CD4-positive, alpha-beta T cell treated with Interleukin-4 for 1 hour (primary cell): ENCODE results near the gene ADI1.
A peak's percentile ranks its signal among the peaks of the same experiment; 100 is the strongest.
"Not testable (repeated sequence)": the region's sequence is repeated elsewhere in the genome, so short reads cannot be mapped to it uniquely, and the experiment has no call there.

Source experiments
- DNase-seq, 2 donors: peaks; one replicate each; pipeline ENCODE4 v3.0.0-alpha.2; 2020 to 2022

Gene ADI1

DNA sequence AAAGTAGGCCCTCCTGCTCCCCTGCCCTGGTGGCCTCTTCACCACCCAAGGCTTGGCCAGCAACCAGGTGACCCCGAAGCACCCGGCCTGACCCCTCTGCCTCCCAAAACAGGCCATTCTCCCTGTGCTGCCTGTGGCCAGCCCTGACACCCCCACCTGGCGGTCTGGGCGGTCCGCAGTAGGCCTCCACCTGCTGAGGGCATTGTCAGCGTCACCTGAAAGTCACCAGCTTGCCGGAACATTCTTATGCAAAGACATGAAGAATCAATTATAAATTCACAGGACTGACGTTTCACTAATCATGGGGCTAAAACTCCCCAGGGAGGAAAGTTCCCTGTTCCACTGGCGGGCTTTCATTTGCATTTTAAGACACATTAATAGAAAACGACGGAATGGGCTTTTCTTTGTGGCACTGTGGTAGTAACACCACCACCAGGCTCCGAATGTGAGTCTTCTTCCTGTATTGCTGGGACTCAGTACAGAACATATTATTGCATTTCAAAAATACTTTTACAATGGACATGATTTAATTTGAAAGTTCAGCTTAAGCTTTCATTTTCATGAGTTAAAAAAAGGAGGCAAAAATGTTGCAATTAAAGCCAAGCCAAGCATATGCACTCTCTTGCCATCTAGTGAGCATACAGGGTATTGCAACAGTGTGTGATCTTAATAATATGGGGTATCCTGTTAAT lies 57.4 kb downstream of the ADI1 start:
- DNase-seq = peak in 1 of 2 donors; percentile 64

DNA sequence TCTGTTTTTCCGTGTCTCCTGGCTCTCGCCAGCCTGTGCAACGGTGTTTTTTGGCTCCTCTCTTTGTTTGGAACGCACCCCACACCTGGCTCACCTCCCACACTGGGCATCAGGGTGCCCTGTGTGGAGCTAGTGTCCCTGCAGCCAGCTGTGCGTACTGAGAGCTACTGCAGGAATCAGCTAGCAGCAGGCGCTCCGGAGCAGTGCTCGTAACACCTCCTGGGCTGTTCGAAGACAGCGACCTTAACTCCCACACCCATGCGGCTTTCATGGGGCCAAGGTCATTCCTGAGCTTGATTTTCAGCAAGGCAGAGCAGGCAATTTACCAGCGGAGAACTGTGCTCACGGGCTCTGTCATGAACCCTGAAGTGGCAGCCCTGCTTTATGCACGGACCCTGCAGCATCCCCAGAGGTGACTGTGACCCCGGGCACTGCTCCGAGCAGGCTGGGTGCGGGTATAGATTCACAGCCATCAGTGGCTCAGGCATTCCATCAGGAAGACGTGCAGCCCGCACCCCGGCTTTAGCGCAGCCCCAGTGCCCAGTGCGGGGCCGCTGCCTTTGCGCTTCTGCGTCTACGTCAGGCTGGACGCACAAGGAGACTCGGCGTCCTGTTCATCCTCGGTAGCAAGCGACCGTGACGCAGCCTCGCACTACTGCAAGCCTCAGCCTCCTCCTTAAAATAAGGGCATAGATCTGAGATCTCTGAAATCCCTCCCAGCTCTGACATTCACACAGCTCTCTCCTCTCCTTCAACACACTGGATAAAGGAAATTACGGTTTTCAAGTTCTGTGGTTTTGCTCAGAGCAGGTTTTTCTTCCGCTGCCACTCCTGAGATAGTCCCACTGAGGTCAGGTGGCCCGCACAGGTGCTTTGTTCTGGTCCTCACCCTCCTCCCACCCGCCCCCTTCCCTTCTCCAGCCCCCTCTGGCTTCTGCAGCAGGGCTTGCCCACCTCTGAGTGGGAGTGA lies 58.2 kb downstream of the ADI1 start:
- no peak for DNase-seq

DNA sequence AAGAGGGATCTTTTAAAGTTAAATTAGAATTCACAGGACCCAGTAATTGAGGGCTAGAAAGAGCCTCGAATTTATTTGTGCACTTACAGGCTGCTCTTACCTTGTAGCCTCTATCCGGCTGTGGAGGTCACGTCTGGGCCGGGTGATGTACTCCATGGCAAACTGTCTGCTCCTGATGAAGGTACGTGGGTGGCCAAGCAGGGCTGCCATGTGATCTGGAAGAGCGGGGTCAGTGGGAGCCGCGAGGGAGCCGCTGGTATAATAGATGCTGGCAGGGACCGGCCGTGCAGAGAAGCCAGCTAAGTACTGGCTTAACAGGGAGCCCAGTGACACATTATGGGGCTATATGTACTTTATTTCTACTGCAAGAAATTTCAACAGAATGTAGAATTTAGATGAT lies 59.2 kb downstream of the ADI1 start:
- no peak for DNase-seq

DNA sequence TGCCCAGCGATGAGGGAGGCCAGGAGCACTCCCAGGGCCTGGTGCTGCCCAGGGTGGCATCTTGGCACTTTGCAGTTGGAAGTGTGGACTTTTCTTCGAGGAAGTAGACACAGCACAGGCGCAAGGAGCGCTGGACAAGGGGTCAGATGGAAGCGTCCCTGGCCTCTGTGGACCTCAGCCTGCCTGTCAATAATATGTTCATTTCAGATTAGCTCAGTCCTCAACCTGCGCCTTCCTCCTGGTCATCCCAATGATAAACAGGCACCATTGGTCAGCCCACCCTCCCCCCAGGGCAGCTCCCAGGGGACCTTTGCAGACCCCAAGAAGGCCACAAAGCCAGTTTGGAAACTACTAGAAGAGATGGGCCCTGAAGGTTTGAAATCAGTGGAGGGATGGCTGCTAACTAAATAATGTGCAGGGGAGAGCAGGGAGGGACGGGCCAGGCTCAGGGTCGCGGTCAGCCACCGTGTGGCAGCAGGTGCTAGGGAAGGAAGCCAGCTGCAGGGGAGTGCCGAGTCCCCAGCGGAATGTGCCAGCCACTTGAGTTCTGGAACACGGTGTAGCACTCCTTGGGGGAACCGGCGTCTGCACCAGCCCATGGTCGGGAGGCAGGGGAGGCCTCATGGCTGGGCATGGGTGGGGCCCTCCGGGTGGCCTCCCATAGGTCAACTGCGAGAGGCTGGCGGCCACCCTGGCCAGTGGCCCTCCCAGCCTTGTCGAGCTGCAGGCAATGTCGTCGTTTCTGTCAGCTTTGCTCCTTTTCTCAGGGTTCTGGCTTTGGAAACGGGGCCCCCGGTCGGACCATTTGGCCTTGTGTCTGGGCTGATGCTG lies 59.9 kb downstream of the ADI1 start:
- no peak for DNase-seq

DNA sequence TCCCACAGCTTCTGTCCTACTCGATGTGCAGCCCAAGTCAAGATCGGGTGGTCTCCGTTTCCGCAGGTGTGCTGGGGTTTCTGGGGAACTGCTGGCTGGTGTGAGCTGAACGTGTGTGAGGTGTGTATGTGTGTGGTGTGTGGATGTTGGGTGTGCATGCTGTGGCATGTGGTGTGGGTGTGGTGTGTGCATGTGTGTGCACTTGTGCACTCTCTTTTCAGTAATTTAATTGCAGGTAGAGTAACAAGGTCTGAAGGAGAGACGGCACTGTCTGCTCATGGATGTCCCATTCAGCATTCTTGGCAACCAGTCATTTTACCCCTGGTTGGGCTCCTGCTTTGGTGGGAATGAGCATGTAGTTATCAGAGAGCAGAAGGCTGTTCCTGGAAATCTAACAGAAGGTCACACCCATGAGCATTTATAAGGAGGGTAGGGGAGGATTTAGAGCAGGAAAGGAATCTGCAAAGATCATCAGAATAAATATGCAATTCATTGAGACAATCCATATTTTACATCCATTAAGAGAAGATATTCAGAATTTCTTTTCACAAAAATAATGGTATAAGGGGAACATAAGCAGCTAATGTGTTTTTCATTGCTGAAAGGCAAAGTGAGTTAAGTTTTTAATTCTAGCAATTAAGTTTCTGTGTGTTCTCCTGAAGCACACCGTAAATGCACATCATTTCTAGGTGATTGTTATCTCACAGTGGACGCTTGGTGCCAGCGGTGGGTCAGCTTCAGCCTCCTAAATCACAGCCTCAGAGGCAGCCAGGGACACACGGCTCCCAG lies 60.7 kb downstream of the ADI1 start:
- no peak for DNase-seq

DNA sequence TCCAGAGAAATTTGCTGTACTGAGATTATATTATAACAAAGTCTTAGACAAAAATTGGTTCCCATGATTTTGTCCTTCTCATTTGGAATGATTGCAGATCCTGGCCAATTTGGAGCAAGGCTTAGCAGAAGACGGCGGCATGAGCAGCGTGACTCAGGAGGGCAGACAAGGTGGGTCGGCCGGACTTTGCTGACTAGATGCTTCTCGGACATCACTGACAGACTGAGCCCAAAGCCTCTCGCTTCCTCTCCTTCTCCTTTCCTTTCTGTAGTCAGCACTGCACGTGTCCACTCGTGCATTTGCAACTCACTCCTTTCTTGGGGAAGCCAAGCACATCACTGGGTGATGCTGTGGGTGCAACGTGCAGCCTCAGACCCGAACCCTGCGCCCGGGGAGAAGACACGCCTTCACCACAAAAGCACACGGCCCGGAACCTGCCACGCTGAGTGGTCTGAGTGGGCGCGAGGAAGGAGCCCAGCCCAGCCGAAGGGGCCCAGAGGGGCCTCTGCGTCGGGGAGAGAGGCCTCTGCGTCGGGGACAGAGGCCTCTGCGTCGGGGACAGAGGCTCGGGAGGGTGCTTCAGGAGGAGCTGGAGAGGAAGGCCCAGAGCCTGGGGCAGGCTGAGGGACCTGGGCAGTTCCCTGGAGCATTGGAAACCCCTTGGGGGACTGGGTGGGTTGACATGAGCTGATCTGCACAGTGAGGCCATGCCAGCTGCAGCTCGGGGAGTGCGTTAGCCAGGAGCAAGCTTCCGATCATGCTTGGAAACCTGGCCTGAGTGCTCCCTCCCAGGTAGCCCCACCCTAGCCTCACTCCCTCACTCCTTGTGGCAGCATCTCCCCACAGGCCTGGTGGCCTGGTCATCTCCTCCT lies 61.6 kb downstream of the ADI1 start:
- no peak for DNase-seq

DNA sequence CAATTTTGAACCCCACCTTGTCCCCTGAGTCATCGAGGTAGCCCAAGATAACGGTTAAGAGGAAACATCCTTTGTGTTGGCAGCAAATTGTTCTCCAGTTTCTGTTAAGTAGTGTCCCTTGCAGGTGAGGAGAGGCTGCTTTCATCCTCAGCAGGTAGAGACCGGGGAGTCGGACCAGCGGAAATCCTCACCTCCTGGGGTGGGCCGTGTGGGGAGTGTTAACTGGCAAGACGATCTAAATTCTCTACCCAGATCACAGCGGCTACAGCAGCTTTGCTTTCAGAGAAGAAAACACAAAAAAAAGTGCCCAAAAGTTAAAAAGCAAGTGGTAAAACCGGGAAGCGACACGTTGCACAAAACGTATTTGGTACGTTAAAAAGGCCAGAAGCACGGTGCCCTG lies 63.2 kb downstream of the ADI1 start:
- DNase-seq = no peak

DNA sequence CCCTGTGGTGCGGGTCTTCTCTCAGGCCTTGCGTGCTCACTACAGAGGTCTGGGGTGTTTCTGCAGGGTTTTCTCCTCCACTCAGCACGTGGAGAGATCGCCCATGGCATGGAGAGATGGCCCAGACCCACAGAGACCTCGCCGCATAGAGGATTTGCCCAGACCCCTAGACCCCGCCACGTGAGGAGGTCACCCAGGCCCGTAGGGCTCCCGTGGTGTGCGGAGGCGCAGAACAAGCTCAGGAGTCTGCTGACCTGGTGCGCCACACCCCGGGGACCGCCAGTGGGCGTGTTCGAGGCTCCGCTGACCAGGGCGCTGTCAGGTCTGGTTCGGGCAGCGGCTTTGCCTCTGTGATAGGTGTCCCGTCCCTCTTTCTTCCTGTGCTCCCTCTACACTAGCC lies 64.5 kb downstream of the ADI1 start:
- no peak for DNase-seq

DNA sequence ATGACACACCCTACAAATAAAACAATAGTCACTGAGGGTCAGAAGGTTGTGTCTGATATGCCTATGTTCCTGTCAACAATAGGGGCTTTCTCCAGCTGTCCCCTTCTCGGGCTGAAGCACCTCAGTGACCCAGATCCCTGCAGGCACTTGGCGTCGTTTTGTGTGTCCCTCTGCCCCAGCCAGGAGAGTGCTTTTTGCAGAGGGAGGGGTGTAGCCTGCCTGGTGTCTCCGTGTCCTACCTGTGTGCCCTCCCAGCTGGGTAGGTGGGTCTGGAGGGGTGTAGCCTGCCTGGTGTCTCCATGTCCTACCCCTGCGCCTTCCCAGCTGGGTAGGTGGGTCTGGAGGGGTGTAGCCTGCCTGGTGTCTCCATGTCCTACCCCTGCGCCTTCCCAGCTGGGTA lies 65.3 kb downstream of the ADI1 start:
- DNase-seq = not testable (repeated sequence)

DNA sequence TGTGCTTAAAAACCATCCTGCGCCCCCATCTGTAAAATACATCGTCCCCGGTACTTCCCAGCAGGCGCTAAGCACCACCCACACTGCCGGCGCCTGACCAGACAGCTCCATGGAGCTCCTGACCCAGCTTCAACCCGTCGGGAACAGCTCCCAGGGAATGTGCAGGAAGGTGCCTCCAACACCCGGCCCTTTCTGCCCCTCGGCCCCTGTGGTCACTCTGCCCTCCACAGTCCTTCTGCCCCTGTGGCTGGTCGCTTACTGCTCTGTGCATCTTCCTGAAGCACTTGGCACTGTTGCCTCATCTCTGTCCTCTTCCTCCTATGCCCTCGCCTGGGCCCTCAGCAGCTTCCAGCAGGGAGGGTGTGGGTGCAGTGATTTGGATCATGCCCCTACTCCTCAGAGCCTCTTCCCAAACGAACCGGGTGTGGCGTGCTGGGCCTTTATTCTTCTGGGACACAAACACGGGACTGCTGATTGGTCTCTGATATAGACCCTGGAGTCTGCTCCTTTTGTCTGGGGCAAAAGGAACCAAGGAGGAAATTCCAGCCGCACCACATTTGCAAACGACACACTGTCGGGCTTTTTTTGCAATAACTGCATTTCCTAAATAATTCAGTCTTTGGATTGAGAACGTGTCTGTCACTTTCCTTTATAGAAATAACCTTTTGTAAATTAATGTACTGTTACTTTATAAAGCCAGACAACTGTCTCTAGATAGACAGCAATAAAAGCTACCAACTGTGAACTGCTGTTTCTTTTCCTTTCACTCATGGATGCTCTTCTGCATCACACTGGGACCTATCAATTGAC lies 65.9 kb downstream of the ADI1 start:
- DNase-seq = no peak

DNA sequence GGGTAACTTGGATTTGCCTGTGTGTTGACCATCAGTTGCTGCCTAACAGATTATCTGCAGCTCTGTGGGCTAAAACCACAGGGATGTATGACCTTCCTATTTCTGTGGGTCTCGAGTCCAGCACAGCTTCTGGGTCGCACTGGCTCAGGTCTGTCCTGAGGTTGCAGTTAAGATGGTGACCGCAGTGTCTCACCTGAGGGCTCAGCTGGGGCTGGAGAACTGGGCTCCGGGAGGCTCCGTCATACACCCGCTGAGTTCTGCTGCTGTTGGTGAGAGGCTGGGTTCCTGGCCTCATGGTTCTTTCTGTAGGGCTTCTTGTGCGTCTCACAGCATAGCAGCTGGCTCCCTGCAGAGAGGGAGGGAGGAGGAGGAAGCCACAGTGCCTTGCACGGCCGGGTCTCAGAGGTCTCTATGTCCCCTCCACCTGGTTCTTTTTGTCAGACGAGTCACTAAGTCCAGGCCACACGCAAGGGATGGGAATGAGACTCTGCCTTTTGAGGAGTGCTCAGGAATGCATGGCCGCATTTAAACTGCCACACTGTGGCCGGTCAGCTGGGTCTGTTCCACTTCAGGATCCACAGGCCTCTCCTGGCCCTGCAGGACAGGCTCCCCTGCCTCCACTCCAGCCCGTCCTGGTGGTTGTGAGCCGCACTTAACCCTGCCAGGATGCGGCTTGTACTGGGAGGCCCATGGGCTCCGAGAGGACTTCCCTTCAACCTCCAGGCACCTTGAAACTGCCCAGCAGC lies 67.2 kb downstream of the ADI1 start:
- no peak for DNase-seq

DNA sequence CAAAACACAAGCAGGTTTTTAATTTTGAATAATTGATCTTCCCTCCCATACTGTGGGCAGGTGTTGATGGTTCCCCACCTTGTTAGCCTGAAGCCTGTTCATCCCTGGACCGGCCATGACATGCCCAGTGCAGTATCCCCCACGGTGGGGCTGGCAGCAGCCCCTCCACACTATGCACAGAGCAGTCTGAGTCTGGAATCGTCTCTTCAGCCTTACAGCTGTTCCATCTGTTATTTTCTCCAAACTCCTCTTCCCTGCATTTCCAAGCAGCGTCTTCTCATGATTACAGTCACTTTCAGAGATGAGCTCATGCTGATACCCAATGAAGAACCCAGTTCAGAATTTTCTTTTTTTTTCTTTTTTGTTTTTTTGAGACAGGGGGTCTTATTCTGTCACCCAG lies 68.2 kb downstream of the ADI1 start:
- no peak for DNase-seq

DNA sequence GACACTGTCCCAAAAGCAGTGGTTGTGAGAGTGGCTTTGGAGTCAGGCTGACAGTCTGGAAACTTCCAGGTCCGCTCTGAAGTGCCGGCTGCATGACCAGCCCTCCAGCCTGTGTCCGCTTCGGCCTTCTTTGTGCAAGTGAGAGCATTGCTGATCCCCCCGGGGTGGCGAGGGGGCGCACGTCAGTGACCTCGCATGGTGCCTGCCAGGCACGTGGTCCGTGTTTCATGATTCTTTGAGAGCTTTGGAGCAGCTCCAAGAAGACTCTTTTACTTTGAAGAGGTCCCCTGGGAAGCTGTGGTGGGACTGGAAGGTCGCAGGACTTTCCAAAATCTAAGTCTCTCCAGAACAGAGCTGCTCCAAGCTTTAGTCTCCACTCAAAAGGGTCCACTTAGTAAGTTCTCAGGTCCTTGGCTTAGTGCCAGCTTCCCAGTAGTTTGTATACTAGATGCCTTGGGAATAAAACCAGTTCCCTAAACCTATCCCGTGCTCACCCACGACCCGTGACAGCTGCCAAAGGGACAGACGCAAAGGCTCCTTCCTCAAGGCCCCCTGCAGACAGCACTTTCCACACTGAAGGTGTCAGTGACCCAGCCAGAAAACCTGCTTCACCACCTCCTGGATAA lies 68.8 kb downstream of the ADI1 start:
- no peak for DNase-seq

DNA sequence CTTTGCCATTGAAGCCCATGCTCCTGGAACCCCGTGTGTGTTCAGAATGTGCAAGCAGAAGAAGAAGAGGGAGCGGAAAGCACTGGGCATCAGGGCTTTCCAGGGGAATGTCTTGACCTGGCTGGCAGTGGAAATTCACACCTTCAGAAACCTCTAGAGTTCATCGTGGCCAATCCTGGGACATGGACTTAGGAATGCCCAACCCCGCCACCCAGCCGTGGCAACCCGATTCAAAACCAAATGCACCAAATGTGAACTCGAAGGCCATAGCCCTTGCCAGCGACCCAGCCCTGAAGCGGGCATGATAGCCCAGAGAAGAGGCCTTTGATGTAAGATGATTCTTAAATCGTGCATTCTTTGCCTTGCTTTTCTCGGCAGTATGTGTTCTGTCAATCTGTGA lies 69.4 kb downstream of the ADI1 start:
- no peak for DNase-seq

DNA sequence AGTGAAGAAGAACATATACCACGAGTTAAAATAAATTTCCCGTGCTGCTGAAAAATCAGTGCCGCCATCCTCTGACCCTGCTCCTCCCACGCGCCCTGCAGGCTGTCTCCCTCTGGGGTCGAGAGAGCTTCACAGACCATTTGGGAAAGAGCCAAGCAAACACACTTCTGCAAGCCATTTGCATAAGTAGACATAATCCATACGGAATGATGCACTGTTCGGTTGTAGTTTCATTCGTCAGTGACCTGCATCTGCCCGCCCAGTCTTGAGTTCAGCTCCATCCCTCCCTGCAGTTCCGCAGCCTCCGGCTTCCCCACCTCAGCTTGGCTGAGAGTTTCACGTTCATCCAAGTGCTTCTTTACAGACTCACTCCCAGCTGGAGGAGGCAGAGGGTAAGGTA lies 70.2 kb downstream of the ADI1 start:
- DNase-seq = no peak

DNA sequence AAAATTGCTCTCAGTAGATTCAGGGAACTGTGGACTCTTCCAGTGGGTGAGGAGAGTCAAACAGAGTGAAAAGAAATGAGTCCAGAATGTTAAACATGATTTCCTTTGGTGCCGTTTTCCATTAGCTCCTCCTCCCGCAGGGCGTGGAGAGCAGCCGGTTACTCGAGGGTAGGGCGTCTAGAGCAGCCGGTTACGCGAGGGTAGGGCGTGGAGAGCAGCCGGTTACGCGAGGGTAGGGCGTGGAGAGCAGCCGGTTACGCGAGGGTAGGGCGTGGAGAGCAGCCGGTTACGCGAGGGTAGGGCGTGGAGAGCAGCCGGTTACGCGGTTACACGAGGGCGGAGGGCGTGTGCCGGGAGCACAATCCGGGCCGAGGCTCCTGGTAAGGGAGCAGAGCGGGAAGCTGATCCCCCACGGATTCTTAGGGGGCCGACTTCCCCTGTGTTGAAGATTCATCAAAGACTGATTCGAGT lies 70.9 kb downstream of the ADI1 start:
- not testable (repeated sequence) for DNase-seq

DNA sequence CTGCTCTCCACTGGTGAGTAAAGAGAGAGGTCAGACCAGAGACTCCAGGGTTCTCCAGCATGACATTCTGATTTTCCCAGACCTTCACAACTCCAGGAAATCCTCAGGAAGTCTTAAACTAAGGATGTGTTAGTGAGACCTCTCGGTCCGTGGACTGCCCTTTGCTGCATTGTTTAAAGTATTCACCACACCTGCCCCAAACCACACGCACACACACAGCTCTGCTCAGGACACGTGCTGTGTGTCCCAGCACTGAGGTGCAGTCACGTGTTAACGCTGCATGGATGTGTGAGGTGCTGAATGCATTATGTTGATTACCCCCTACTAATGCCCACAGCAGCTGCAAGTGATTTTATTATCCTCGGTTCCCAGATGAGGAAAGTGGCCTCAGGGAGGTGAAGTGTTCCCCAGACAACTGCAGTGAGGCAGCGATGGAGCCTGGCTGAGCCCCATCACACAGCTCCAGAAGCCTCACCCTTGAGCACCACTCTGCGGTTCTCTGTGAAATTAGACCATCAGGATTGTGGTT lies 71.5 kb downstream of the ADI1 start:
- no peak for DNase-seq
